HG03280 (cell line): ENCODE measurements around the gene BCAP31.
"Not testable (repeated sequence)": the region's sequence is repeated elsewhere in the genome, so short reads cannot be mapped to it uniquely, and the experiment has no call there.

Experiments
- ATAC-seq: cut with Tn5 transposase; IDR thresholded peaks from one replicate; pipeline ENCODE4 v1.9.1; 2021; ENCODE audit warnings: mild to moderate bottlenecking, moderate library complexity; ENCODE audit not compliant: unreplicated experiment

The BCAP31 gene

DNA sequence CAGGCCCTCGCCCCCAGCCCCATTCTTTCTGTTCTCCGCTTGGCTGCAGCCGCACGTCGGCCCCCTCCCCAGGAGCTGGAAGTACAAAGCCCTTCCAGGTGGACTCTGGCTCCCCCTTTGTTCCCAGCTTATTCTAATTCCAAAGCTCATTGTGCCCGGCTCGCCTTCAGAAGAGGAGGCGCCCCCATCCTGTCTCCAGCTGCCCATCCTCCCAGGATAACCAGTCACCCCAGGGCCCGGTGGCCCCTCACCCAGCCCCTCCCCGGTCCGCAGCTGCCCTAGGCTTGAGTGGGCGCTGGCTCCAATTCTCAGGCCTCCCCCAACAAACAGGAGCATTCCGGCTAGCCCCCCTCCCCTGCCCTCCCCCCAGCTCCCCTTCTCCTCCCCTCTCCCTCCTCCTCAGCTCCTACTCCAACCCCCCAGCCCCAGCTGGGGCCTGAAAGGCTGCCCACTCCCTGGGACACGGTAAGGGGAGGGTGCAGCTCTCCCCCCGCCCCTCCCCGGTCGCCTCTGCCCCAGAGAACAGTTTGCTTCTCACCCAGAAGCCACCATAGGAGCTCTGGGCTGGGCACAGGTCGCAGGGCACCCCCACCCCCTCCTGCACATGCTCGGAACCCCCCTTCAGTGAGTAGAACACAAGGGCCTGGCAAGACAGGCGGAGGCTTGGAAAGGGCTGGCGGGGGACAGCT lies 39.6 kb downstream of the BCAP31 start:
- ATAC-seq, result no peak

DNA sequence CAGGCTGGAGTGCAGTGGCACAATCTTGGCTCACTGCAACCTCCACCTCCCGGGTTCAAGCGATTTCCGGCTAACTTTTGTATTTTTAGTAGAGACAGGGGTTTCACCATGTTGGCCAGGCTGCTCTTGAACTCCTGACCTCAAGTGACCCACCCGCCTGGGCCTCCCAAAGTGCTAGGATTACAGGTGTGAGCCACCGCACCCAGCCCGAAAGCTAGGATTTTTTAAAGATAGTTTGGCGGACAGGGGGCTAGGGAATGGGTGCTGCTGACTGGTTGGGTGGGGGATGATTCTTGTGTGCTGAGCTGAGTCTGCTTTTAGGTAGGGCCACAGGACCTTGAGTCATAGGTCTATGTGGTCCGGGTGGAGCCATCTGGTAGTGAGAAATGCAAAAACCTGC lies 40.7 kb downstream of the BCAP31 start:
- not testable (repeated sequence) for ATAC-seq

DNA sequence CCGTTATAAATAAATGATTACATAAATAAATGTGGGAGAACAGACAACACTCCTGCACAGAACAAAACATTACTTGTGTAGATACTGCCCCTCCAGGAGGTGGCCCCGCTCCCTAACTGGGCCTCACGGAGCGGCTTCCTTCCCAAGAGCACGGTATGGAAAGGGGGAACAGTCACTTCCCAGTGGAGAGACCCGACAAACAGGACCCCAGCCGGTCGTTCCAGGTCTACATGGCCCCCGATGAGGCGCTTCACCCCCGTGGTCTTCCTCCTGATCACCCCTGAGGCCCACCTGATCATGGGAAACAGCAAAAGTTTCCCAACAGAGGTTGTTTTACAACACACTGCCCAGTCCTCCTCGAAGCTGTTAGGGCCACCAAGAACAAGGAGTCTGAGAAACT lies 43.0 kb downstream of the BCAP31 start:
- no peak for ATAC-seq

DNA sequence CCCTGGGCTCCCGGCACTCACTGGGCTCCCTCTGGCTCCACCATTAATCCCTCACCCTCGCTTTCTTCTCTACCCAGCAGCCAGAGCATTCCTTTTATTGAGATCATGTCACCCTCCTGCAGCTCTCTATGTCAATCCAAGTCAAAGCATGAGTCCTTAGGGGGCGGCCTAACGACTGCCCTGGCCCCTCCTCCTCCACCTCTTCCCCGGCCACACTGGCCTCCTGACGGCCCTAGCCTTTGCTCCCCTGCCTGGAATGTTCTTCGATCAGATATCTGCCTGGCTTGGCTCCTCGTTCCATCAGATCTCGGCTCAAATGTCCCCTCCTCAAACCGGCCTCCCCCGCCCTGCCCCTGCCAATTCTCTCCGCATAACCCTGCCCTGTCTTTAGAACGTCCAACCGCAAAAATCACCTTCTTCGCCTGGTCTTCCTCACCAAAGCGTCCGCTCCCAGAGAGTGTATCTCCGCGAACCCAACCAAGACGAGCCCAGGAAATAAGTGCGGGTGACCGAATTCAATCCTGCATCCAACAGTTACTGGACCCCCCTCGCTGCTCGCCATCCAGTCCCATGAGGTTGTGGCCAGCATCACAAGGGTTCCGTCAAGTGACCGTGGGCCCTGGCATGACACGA lies 49.9 kb downstream of the BCAP31 start:
- no peak for ATAC-seq

DNA sequence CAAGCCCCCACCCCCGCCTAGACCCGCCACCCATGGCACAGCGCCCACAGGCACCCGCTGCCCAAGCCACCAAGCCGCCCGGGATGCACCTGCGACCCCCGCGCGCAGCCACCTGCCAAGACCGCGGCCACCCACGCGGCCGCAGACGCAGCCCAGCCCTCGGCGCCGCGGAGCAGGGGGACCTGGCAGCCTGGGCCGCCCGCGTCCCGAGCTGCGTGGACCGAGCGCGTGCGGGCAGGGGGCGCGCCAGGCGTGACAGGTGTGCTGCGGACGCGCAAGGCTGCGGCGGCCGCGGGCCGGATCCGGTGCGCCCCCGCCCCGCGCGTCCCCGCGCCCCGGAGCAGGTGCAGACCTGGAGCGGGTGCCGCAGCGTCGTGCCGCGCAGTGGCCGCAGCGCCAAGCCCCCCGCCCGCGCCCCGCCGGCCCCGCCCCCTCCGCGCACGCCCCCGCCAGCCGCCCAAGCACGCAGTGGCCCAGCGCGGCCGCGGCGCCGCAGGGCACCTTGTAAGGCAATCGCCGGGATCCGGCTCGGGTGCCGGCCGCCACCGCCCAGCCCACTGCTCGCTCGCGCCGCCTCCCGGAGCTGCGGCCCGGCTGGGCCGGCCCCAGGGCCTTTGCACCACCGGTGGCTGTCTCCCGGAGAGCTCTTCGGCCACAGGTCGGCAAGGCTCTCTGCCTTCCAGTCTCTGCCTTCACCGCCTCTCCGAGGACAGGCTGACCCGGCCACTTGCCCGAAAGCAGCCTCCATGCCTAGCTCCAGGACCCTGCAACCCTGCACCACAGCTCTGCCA lies 50.6 kb downstream of the BCAP31 start, which contains the start of gene PNCK:
PNCK (minus strand) TSS at position 386 of the 791 bp plus-strand sequence. CDS start 737 bp downstream, outside the sequence.
- ATAC-seq, result no peak

DNA sequence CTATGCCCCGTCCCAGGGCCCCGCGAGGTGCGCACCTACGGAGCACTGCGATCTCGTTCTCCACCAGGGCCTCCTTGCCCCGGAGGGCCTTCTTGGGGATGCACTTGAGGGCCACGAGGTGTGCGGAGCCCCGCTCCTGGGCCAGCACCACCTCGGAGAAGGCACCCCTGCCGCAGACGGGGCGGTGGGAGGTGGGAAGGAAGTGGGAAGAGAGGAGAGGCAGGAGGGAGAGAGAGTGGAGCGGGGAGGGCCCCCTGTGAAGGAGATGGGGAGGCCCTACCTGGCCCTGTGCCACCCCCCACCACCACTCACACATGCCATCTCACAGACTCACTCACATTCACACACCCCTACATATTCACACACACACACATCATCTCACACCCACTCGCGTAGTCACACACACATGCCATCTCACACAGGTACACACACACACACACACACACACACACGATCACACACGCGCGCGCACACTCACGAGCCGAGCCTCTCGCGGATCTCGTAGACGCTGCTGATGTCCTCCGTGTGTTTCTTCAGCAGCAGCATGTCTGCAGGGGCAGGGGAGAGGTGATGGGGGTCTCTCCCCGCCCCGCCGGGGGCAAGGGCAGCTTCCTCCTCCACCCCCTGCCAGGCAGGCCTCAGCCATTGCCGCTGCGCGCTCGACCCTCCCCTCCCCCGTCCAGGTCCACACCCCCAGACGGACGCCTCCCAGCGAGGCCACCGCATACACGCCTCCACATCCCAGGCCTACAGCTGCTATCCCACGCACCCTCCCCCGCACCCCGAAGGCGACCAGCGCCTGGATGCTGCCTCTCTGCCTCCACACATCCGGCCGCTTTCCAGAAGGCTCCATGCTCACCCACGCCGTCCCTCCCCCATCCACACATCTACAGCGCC lies 51.4 kb downstream of the BCAP31 start:
- no peak for ATAC-seq

DNA sequence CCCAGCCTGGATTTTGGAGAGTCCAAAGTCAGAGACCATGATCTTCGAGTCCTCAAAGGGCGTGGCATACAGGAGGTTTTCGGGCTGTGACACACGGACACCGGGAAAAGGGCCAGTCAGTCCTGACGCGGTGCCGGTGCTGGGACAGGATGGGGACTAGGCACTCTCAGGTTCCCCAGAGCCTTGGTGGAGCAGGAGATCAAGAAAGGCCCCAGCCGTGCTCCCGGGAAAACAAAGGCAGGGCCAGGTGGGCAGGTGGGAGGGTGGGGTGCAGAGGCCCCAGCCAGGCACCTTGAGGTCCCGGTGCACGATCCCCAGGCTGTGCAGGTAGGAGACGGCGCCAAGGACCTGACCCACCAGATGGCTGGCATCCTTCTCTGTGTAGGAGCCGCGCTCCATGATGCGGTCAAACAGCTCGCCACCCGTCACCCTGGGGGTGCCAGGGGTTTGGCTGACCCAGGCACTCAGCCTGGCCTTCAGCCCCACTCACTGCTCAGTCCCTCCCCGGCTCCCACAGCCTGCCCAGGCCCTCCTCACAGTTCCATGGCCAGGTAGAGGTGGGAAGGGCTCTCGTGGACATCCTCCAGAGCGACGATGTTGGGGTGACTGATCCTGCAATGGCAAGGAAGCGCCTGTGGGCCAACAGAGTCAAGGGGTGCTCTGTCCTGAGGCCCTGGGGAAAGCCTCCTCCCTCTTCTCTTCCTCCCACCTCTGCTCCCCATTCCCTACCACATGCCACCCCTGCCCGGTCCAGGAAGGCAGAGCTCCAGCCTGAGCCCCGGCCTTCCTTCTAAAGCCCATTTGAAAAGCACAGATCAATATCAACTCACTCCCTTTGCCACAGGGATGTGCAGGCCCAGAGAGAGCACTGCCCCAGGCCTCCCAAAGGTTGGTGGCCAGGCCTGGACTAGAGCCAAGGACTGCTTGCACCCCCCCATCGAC lies 52.3 kb downstream of the BCAP31 start:
- no peak for ATAC-seq

DNA sequence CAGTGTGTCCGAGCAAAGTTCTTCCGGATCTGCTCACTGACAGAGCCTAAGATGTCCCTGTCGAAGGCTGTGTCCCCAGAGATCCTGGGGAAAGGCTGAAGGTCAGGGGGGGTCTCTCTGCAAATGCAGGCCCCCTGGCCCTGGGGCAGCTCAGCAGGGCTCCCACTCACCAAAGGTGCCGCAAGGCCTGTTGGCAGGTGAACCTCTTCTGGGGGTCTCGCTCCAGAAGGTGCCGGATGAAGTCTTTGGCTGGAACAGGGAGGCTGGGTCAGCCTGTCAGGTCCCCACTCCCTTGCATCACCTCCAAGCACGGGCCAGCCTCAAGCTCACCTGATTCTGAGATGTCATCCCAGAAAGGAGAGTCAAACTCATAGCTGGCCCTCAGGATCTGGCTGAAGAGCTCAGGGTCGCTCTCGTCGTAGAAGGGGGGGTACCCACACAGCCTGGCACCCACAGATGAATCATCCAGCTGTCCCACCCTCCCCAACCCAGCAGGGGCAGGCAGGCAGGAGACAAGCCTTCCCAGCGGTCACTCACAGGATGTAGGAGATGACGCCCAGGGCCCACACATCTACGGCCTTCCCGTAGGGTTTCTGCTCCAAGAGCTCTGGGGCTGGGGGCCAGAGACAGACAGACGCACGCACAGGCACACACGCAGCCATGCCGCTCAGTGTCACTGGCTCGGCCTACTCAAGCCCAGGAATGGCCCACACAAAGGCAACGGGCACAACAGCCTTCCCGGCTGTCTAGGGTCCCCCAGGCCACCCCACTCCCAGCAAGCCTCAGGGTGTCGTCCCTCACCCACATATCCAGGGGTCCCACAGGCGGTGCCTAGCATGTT lies 53.2 kb downstream of the BCAP31 start:
- no peak for ATAC-seq

DNA sequence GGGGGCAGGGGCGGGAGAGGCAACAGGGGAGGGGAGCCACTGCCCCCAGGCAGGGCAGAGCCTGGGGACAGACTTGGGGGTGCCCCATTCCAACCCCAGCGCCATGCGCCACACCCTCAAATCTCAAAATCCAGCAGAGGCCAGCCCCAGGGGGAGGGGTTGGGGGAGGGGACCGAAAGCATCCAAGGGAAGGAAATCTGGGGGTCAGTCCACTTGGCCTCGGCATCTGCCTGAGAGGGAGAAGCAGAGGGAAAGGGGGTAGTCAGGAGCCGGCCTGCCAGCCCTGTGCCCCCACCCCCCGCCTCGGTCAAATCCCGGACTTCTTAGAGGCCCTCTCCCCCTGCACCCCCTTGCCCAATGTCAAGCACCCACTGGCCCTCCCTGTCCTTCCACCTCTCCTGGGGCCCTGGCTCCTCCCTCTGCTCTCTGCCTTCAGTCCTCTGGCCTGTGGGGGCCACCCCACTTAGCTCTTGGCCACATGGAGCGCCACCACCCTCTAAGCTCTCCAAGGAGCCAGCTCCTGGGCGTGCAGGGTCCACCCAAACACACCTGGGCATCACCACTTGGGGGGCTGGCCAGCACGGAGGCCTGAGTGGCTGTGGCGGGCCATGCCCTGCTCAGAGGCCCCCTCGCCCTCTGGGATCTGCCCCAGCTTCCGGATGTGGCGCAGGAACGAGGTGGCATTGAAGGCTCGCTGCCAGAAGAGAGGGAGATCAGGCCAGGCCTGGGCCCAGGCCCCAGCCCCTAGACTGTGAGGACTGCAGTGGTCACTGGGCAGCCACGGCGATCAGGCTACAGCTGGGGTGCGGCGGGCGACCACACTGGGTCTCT lies 54.1 kb downstream of the BCAP31 start:
- ATAC-seq, result no peak

DNA sequence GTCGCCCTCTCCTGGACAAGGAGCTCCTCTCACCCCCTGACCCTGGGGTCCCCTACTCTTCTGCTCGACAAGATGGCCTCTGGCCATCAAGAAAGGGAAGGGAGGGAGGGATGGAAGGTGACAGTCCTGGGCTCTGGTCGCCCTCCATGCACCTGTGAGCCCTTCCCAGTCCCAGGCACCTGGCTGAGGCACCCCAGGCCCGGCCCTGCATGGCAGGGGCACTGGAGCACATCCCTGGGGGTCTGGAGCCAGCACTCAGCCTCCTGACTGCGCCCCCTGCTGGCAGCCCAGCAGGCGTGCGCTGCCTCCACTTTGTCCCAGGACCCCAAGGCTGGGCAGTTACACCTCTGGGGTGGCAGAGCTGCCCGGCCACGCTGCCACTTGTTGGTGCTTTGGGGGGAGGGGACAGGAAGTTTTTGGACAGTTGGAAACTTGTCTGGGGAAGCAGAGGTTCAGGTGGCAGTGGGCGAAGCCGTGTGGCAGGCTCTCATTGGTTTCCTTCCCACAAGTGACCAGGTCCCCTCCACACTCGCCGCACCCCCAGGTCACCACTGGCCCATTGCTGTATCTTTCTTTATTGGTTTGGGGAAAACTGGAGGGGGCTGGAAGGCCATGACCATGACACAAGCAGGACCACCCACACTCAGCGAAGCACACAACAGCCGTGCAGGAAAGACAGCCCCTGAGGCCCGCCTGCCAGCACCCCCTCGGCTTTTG lies 54.9 kb downstream of the BCAP31 start:
- no peak for ATAC-seq

DNA sequence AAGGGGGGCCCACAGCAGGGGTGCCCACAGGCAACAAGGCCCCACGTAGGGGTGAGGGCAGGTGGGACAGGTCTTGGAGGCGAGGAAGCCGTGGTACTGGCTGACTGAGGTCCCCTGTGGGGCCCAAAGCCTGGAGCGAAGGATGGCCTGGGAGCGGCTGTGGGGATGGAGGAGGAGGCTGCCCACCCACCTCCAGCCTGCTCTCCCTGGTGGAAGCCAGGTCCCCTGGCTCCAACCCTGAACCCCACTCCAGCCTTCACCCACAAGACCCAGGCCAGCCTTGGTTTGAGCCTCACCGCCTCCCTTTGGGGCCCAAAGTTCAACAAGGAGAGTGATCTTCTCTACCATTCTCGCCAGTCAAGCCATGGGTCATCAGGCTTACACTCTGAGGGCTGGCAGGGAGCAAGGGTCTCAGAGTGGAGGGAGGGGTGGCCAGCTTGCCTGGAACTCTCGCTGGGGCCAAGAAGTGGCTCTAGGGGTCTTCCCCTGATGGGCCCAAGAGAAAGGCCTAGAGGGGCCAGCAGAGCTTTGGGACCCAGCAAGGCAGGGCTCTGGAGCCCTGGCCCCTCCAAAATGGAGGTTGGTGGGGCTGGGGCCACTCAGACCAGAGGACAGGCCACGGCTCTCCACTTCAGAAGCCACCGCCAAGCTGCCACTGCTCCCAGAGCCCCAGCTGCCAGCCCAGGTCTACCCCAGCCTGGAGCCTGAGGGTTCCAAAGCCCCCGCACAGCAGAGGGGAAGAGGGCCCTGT lies 55.6 kb downstream of the BCAP31 start:
- no peak for ATAC-seq

DNA sequence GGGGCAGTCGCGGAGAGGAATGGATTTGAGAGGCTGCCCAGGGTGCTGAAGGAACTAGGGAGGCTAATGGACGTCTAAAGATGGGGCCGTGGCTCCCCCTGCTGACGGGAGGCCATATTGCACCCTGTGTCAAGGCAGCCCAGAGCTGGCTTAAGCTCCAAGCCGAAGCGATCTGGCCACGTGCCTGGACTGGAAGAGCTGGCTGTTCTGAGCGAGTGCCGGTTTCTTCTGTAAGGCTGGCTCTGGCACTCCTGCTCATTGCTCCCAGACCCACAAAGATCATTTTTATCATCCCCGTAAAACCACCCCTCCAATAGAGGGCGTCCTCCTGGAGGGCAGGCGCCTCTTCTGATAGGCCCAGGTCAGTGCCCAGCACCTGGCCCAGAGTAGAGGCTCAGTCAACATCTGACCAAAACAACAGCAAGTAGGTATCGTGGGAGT lies 56.2 kb downstream of the BCAP31 start:
- ATAC-seq, result peak; percentile 64

DNA sequence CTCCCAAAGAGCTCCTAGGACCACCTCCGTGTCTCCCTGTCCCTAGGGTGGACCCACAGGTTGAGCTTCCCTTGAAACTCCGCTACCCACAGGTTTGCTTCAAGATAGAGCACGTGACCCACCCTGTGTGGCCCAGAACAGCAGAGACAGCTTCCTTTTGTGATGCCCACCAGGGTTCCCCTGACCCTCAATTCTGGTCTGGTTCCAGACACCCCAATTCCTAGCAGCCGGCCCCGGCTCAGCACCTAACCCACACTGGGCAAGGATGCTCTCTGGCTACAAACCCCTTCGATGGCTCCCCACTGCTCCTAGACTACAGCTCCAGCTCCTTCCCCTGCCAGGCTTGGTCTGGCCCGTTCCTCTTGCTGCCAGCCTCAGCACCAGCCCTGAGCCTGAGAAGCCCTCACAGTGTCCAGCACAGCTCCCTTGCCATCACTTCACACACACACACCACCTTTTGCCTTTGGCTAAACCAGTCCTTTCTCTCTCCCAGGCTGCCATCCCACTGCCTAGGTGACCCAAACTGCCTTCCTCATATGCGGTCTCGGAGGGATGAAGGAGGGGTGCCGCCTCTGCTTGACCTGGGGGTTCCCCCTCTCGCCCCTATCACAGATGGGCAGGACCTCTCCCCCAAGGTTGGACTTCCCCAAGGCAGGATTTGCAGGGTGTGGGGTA lies 56.8 kb downstream of the BCAP31 start:
- ATAC-seq, result no peak

DNA sequence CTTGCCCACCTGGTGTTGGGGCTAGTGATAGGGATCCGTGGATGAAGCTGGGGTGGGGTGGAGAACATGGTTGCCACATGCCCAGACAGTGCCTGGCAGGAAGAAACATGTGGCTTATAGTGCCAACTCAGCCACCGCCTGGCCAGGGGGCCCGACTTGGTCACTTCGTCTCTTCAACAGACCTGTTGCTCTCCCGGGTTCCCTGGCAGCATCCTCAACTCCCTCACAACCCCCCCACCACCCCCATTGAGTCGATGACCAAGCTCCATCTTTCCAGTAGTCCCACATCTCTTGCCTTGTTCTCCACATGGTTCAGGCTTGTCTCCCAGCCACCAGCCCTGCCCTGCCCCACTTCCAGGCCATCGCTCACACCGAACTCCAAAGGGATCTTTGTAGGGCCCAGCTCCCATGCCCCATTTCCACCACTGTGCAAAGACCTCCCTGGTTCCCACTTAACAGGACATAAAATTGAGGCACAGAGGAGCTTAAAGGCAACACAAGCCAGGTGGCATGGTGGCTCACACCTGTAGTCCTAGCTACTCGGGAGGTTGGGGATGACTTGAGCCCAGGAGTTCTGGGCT lies 58.4 kb downstream of the BCAP31 start:
- ATAC-seq, result no peak

DNA sequence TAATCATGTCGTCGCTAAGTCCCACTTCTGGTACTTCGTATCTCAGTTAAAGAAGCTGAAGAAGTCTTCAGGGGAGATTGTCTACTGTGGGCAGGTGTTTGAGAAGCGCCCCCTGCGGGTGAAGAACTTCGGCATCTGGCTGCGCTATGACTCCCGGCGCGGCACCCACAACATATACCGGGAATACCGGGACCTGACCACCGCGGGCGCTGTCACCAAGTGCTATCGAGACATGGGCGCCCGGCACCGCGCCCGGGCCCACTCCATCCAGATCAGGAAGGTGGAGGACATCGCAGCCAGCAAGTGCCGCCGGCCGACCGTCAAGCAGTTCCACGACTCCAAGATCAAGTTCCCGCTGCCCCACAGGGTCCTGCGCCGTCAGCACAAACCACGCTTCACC lies 61.9 kb downstream of the BCAP31 start:
- ATAC-seq, result no peak

DNA sequence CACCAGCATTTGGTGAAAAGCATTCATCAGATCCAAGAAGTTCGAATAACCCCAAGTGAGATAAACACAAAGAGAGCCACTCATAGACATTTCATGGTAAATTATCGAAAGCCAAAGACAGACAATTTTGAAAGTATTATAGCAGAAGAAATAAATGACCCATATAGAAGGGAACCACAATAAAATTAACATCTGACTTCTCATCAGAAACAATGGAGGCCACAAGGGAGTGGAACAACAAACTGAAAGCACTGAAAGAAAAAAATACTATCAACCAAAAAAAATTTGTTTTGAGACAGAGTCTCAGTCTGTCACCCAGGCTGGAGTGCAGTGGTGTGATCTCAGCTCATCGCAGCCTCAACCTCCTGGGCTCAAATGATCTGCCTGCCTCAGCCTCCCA lies 64.9 kb downstream of the BCAP31 start:
- no peak for ATAC-seq
